GM12801 (cell line): ENCODE results near the gene CYB5D1.

Source experiments
- TF ChIP-seq, protein P1 (sequence below): IDR thresholded peaks from one replicate; pipeline ENCODE4 v1.5.1; 2011; ENCODE audit warnings: control low read depth; ENCODE audit not compliant: insufficient read length; ENCODE audit errors: extremely low read depth

Gene CYB5D1

DNA sequence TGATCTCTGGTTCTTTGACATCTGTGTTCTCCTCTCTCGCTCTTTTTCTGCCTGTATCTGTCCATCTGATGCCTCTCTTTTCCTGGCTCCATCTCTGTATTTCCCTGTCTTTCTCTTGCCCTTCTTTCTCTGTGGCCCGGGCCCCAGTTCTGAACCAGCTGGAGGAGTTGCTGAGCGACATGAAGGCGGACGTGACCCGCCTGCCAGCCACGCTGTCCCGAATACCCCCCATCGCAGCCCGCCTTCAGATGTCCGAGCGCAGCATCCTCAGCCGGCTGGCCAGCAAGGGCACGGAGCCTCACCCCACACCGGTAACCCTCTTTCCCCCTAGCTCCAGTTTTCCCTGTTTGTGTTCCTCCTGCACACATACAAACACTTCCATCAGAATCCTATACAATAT, 52.5 kb downstream of the CYB5D1 start:
- TF ChIP-seq, protein P1, sequence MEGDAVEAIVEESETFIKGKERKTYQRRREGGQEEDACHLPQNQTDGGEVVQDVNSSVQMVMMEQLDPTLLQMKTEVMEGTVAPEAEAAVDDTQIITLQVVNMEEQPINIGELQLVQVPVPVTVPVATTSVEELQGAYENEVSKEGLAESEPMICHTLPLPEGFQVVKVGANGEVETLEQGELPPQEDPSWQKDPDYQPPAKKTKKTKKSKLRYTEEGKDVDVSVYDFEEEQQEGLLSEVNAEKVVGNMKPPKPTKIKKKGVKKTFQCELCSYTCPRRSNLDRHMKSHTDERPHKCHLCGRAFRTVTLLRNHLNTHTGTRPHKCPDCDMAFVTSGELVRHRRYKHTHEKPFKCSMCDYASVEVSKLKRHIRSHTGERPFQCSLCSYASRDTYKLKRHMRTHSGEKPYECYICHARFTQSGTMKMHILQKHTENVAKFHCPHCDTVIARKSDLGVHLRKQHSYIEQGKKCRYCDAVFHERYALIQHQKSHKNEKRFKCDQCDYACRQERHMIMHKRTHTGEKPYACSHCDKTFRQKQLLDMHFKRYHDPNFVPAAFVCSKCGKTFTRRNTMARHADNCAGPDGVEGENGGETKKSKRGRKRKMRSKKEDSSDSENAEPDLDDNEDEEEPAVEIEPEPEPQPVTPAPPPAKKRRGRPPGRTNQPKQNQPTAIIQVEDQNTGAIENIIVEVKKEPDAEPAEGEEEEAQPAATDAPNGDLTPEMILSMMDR, result no peak

DNA sequence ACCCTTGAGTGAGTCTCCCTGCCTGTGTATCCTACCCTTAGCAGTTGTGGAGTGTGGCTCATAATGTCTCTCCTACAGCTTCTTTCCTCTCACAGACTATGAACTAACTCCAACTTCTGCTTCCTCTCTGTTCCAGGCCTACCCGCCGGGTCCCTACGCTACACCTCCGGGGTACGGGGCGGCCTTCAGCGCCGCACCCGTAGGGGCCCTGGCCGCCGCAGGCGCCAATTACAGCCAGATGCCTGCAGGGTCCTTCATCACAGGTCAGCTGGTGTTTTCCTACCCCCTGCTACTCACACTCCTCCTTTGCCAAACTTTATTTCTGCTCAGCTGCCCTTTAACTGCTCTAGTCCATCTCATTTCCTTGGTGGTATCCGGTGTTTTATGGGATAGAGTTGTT, 52.9 kb downstream of the CYB5D1 start:
- TF ChIP-seq, protein P1, result no peak

DNA sequence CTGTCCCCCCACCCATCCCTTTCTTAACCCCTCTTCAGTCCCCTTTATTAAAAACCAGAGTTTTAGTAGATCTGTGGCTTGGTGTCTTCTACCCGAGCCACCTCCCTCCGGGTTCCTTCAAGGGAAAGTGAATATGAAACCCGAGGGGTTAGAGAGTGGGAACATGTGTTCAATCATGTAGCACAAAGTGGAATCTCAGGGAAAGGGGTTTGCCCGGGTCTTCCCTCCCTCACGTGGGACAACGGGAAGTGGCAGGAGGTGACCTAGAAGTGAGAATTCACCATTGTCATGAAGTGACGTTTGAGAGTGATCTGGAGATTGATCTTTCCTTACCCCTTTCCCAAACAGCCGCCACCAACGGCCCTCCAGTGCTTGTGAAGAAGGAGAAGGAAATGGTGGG, 53.3 kb downstream of the CYB5D1 start:
- TF ChIP-seq, protein P1, result no peak
